Measurements from ENCODE around the gene CAPS.

The CAPS gene

GRCh38 chr19:5922161-5922545, 8.1 kb downstream of the CAPS start:
- Histone ChIP-seq H3K9ac (ENCODE audit: low read length) (no peak overlapping the region), H4K91ac (ENCODE audit: low read length) (no peak overlapping the region), H3K79me1 (replicated peaks; ENCODE audit: low read length, poor library complexity, severe bottlenecking) (peaks cover 39% of the 10 kb centered on the region), H3K23ac (ENCODE audit: low read length in 2 of 2) (no peak overlapping the region), H3K4me2 (ENCODE audit: low read length, poor library complexity, severe bottlenecking) (no peak overlapping the region), H3K27ac (ENCODE audit: low read length, poor library complexity, severe bottlenecking) (no peak overlapping the region), H3K14ac (ENCODE audit: low read length in 2 of 2) (no peak overlapping the region), H3K4me1 (ENCODE audit: control insufficient read depth, insufficient read depth, low read depth, low read length) (no peaks in the 10 kb centered on the region), H2AFZ (ENCODE audit: low read depth, low read length) (no peak overlapping the region), H3K18ac (ENCODE audit: low read depth in 1 of 2, low read length in 2 of 2) (no peak overlapping the region), H2AK5ac (ENCODE audit: low read length, severe bottlenecking) (no peak overlapping the region), H3K4me3 (ENCODE audit: insufficient read depth in 1 of 2, low read depth in 1 of 2, low read length in 2 of 2) (peak overlapping the region in 1 of 2 experiments; percentile 14), H3K27me3 (ENCODE audit: control insufficient read depth in 1 of 2, insufficient read depth in 1 of 2, low read length in 2 of 2) (no peaks in the 10 kb centered on the region), H4K8ac (ENCODE audit: low read length) (no peak overlapping the region), H2BK120ac (ENCODE audit: low read depth, low read length) (no peak overlapping the region), H3K4ac (ENCODE audit: low read depth in 1 of 2, low read length in 2 of 2) (no peak overlapping the region), H3K9me3 (ENCODE audit: control insufficient read depth, low read length) (no peaks in the 10 kb centered on the region), H2BK5ac (ENCODE audit: low read depth, low read length, poor library complexity, severe bottlenecking) (no peak overlapping the region), H2BK15ac (ENCODE audit: low read depth, poor library complexity, severe bottlenecking) (no peak overlapping the region), H2BK12ac (ENCODE audit: low read length in 2 of 2) (no peak overlapping the region), H3K36me3 (ENCODE audit: control insufficient read depth in 1 of 2, insufficient read depth in 2 of 2, low read depth in 1 of 2, low read length in 2 of 2) (peaks cover 88 to 92% of the 10 kb centered on the region in 2 experiments)
- no peak for DNase-seq
- WGBS: 99% methylated on average over 11 of the region's 12 CpGs

GRCh38 chr19:5923356-5923755, 9.3 kb downstream of the CAPS start:
- Histone ChIP-seq H3K4ac (ENCODE audit: low read depth in 1 of 2, low read length in 2 of 2) (no peak overlapping the region), H3K27ac (ENCODE audit: low read length, poor library complexity, severe bottlenecking) (no peak overlapping the region), H3K4me3 (ENCODE audit: insufficient read depth in 1 of 2, low read depth in 1 of 2, low read length in 2 of 2) (no peak overlapping the region), H3K9ac (ENCODE audit: low read length) (no peak overlapping the region), H3K36me3 (ENCODE audit: control insufficient read depth in 1 of 2, insufficient read depth in 2 of 2, low read depth in 1 of 2, low read length in 2 of 2) (peaks cover 89 to 92% of the 10 kb centered on the region in 2 experiments), H2BK15ac (ENCODE audit: low read depth, poor library complexity, severe bottlenecking) (no peak overlapping the region), H3K18ac (ENCODE audit: low read depth in 1 of 2, low read length in 2 of 2) (no peak overlapping the region), H2BK12ac (ENCODE audit: low read length in 2 of 2) (no peak overlapping the region), H4K8ac (ENCODE audit: low read length) (no peak overlapping the region), H2BK5ac (ENCODE audit: low read depth, low read length, poor library complexity, severe bottlenecking) (no peak overlapping the region), H3K14ac (ENCODE audit: low read length in 2 of 2) (no peak overlapping the region), H3K79me1 (replicated peaks; ENCODE audit: low read length, poor library complexity, severe bottlenecking) (peaks cover 42% of the 10 kb centered on the region), H3K27me3 (ENCODE audit: control insufficient read depth in 1 of 2, insufficient read depth in 1 of 2, low read length in 2 of 2) (no peaks in the 10 kb centered on the region), H3K4me2 (ENCODE audit: low read length, poor library complexity, severe bottlenecking) (no peak overlapping the region), H2AK5ac (ENCODE audit: low read length, severe bottlenecking) (no peak overlapping the region), H2BK120ac (ENCODE audit: low read depth, low read length) (no peak overlapping the region), H3K4me1 (ENCODE audit: control insufficient read depth, insufficient read depth, low read depth, low read length) (no peaks in the 10 kb centered on the region), H2AFZ (ENCODE audit: low read depth, low read length) (no peak overlapping the region), H3K23ac (ENCODE audit: low read length in 2 of 2) (no peak overlapping the region), H4K91ac (ENCODE audit: low read length) (no peak overlapping the region), H3K9me3 (ENCODE audit: control insufficient read depth, low read length) (no peaks in the 10 kb centered on the region)
- 92% methylated on average over 16 of the region's 16 CpGs for WGBS
- DNase-seq: no peak

DNA sequence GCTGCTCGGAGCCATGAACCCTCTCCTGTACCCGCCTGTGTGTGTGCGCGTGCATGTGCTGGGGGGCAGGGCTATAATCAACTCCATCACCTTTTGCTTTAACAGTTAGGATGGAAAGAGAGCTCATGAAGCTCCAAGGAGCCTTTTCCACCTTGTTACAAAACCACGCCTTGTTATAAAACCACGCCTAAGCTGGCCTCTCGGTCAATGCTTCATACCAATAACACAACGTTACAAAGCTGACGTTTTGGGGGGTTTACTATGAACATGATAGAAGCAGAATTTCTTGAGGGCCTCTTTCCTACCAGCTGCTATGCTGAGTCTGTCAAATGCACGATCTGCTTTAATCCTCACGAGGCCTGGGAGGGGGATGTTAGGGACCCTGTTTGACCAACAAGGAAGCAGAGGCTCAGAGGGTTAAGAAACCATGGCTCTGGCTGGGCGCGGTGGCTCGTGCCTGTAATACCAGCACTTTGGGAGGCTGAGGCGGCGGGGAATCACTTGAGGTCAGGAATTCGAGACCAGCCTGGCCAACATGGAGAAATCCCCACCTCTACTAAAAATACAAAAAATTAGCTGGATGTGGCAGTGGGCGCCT, 11.9 kb downstream of the CAPS start:
- Histone ChIP-seq H3K14ac (ENCODE audit: low read length in 2 of 2) (no peak overlapping the region), H3K23ac (ENCODE audit: low read length in 2 of 2) (no peak overlapping the region), H4K91ac (ENCODE audit: low read length) (no peak overlapping the region), H3K27me3 (ENCODE audit: control insufficient read depth in 1 of 2, insufficient read depth in 1 of 2, low read length in 2 of 2) (no peaks in the 10 kb centered on the region), H2AFZ (ENCODE audit: low read depth, low read length) (no peak overlapping the region), H3K18ac (ENCODE audit: low read depth in 1 of 2, low read length in 2 of 2) (no peak overlapping the region), H3K9ac (ENCODE audit: low read length) (peak overlapping the region; percentile 89), H4K8ac (ENCODE audit: low read length) (no peak overlapping the region), H2BK15ac (ENCODE audit: low read depth, poor library complexity, severe bottlenecking) (no peak overlapping the region), H2BK120ac (ENCODE audit: low read depth, low read length) (no peak overlapping the region), H3K4me3 (ENCODE audit: insufficient read depth in 1 of 2, low read depth in 1 of 2, low read length in 2 of 2) (no peak overlapping the region), H3K27ac (ENCODE audit: low read length, poor library complexity, severe bottlenecking) (no peak overlapping the region), H2BK5ac (ENCODE audit: low read depth, low read length, poor library complexity, severe bottlenecking) (no peak overlapping the region), H3K9me3 (ENCODE audit: control insufficient read depth, low read length) (no peaks in the 10 kb centered on the region), H3K36me3 (ENCODE audit: control insufficient read depth in 1 of 2, insufficient read depth in 2 of 2, low read depth in 1 of 2, low read length in 2 of 2) (peaks cover 91 to 94% of the 10 kb centered on the region in 2 experiments), H3K4ac (ENCODE audit: low read depth in 1 of 2, low read length in 2 of 2) (no peak overlapping the region), H3K79me1 (replicated peaks; ENCODE audit: low read length, poor library complexity, severe bottlenecking) (peaks cover 41% of the 10 kb centered on the region), H2BK12ac (ENCODE audit: low read length in 2 of 2) (no peak overlapping the region), H2AK5ac (ENCODE audit: low read length, severe bottlenecking) (no peak overlapping the region), H3K4me1 (ENCODE audit: control insufficient read depth, insufficient read depth, low read depth, low read length) (no peaks in the 10 kb centered on the region), H3K4me2 (ENCODE audit: low read length, poor library complexity, severe bottlenecking) (no peak overlapping the region)
- DNase-seq: no peak
- 96% methylated on average over 13 of the region's 18 CpGs for WGBS

DNA sequence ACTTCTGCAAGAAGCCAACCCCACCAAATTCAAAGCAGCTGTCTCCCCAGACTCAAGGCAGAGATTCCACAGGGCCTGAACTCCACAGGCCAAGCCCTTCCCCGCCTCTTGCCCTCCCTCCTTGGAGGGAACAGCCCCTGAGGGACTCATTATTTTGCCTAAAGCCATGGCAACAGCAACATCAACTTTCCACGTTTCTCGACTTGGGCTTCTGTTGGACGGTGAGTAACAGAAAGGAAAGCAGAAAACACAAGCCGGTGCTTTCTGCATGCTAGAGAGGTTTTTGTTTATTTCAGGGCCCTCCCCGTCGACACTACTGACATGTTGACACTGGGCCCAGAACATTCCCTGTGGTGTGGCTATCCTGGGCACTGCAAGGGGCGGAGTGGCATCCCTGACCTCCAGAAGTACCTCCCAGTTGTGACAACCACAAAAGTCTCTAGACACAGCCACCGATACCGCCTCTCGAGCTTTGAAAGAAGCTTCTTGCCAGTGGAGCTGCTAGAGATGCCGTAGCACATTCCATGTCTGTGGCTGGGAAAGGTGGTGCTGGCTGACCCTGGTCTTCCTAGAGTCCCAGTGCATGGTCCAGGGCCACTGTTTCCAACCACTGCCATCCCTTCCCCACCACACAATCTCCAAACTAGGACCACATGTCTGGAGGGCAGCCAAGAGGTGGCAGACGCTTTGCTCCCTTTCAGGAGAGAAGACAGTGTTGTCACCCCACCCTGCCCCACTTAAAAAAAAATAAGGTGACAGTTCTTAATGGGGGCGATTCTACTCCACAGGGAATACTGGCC, 12.8 kb downstream of the CAPS start:
- no peak overlapping the region for H3K4ac ChIP-seq (ENCODE audit: low read depth in 1 of 2, low read length in 2 of 2)
- no peak overlapping the region for H2BK120ac ChIP-seq (ENCODE audit: low read depth, low read length)
- no peak overlapping the region for H4K91ac ChIP-seq (ENCODE audit: low read length)
- no peak overlapping the region for H2AK5ac ChIP-seq (ENCODE audit: low read length, severe bottlenecking)
- H3K36me3 ChIP-seq (ENCODE audit: control insufficient read depth in 1 of 2, insufficient read depth in 2 of 2, low read depth in 1 of 2, low read length in 2 of 2): peaks cover 90 to 94% of the 10 kb centered on the region in 2 experiments
- H3K14ac ChIP-seq (ENCODE audit: low read length in 2 of 2): no peak overlapping the region
- no peaks in the 10 kb centered on the region for H3K27me3 ChIP-seq (ENCODE audit: control insufficient read depth in 1 of 2, insufficient read depth in 1 of 2, low read length in 2 of 2)
- DNase-seq: peak; percentile 94
- peak overlapping the region in 1 of 2 experiments; percentile 50 for H3K18ac ChIP-seq (ENCODE audit: low read depth in 1 of 2, low read length in 2 of 2)
- no peaks in the 10 kb centered on the region for H3K9me3 ChIP-seq (ENCODE audit: control insufficient read depth, low read length)
- no peak overlapping the region for H2BK15ac ChIP-seq (ENCODE audit: low read depth, poor library complexity, severe bottlenecking)
- H4K8ac ChIP-seq (ENCODE audit: low read length): peak overlapping the region; percentile 42
- H3K4me3 ChIP-seq (ENCODE audit: insufficient read depth in 1 of 2, low read depth in 1 of 2, low read length in 2 of 2): peak overlapping the region in 1 of 2 experiments; percentile 63
- peak overlapping the region; percentile 89 for H3K9ac ChIP-seq (ENCODE audit: low read length)
- H3K4me1 ChIP-seq (ENCODE audit: control insufficient read depth, insufficient read depth, low read depth, low read length): no peaks in the 10 kb centered on the region
- no peak overlapping the region for H2BK12ac ChIP-seq (ENCODE audit: low read length in 2 of 2)
- WGBS: 48% methylated on average over 14 of the region's 14 CpGs
- H3K79me1 ChIP-seq (replicated peaks; ENCODE audit: low read length, poor library complexity, severe bottlenecking): peaks cover 46% of the 10 kb centered on the region
- H3K27ac ChIP-seq (ENCODE audit: low read length, poor library complexity, severe bottlenecking): no peak overlapping the region
- no peak overlapping the region for H2BK5ac ChIP-seq (ENCODE audit: low read depth, low read length, poor library complexity, severe bottlenecking)
- H3K4me2 ChIP-seq (ENCODE audit: low read length, poor library complexity, severe bottlenecking): no peak overlapping the region
- H3K23ac ChIP-seq (ENCODE audit: low read length in 2 of 2): no peak overlapping the region
- H2AFZ ChIP-seq (ENCODE audit: low read depth, low read length): no peak overlapping the region
